ENCODE data around the gene NR2E1.

Gene NR2E1

GRCh38 chr6:108171918-108172516, 6.2 kb downstream of the NR2E1 start:
- Histone ChIP-seq H3K27ac (no peak overlapping the region), H3K9me3 (ENCODE audit: low read depth, low read length) (no peaks in the 10 kb centered on the region), H3K36me3 (ENCODE audit: insufficient read depth, low read length) (no peaks in the 10 kb centered on the region), H3K9ac (ENCODE audit: insufficient read length) (no peak overlapping the region), H3K4me3 (no peak overlapping the region)
- DNase-seq (ENCODE audit: low read depth, low spot score): no peak
- no peak for TF ChIP-seq EZH2 (IDR thresholded peaks at IDR 0.05)

- TF ChIP-seq POLR2AphosphoS5 (IDR thresholded peaks at IDR 0.05; ENCODE audit: borderline replicate concordance, low read depth, low read length) (no peak), FOXP2 (optimal IDR thresholded peaks at IDR 0.05; ENCODE audit: control extremely low read depth, extremely low read length, insufficient read depth) (no peak), EZH2 (IDR thresholded peaks at IDR 0.05) (no peak)
- DNase-seq (ENCODE audit: low read depth, low spot score): no peak
- H3K27ac ChIP-seq: no peak overlapping the region
- H3K4me3 ChIP-seq: no peak overlapping the region
- no peaks in the 10 kb centered on the region for H3K9me3 ChIP-seq (ENCODE audit: low read depth, low read length)
- H3K36me3 ChIP-seq (ENCODE audit: insufficient read depth, low read length): no peaks in the 10 kb centered on the region
- H3K9ac ChIP-seq (ENCODE audit: insufficient read length): no peak overlapping the region
Observed at GRCh38 chr6:108174371-108175175, 8.8 kb downstream of the NR2E1 start.

- Histone ChIP-seq H3K9me3 (ENCODE audit: low read depth, low read length) (no peaks in the 10 kb centered on the region), H3K9ac (ENCODE audit: insufficient read length) (no peak overlapping the region), H3K27ac (no peak overlapping the region), H3K4me3 (no peak overlapping the region), H3K36me3 (ENCODE audit: insufficient read depth, low read length) (no peaks in the 10 kb centered on the region)
- TF ChIP-seq POLR2AphosphoS5 (IDR thresholded peaks at IDR 0.05; ENCODE audit: borderline replicate concordance, low read depth, low read length): no peak
- no peak for TF ChIP-seq FOXP2 (optimal IDR thresholded peaks at IDR 0.05; ENCODE audit: control extremely low read depth, extremely low read length, insufficient read depth)
- TF ChIP-seq EZH2 (IDR thresholded peaks at IDR 0.05): no peak
- DNase-seq (ENCODE audit: low read depth, low spot score): no peak
Observed at GRCh38 chr6:108175176-108175591, 9.4 kb downstream of the NR2E1 start.

GRCh38 chr6:108175592-108176279, 9.9 kb downstream of the NR2E1 start:
- TF ChIP-seq POLR2AphosphoS5 (IDR thresholded peaks at IDR 0.05; ENCODE audit: borderline replicate concordance, low read depth, low read length) (no peak), FOXP2 (optimal IDR thresholded peaks at IDR 0.05; ENCODE audit: control extremely low read depth, extremely low read length, insufficient read depth) (no peak), EZH2 (IDR thresholded peaks at IDR 0.05) (no peak)
- Histone ChIP-seq H3K27ac (no peak overlapping the region), H3K4me3 (no peak overlapping the region), H3K9ac (ENCODE audit: insufficient read length) (no peak overlapping the region), H3K36me3 (ENCODE audit: insufficient read depth, low read length) (no peaks in the 10 kb centered on the region), H3K9me3 (ENCODE audit: low read depth, low read length) (no peaks in the 10 kb centered on the region)
- no peak for DNase-seq (ENCODE audit: low read depth, low spot score)

GRCh38 chr6:108176281-108177089, 10.7 kb downstream of the NR2E1 start:
- Histone ChIP-seq H3K9ac (ENCODE audit: insufficient read length) (no peak overlapping the region), H3K9me3 (ENCODE audit: low read depth, low read length) (no peaks in the 10 kb centered on the region), H3K27ac (no peak overlapping the region), H3K36me3 (ENCODE audit: insufficient read depth, low read length) (no peaks in the 10 kb centered on the region), H3K4me3 (no peak overlapping the region)
- no peak for DNase-seq (ENCODE audit: low read depth, low spot score)
- TF ChIP-seq POLR2AphosphoS5 (IDR thresholded peaks at IDR 0.05; ENCODE audit: borderline replicate concordance, low read depth, low read length) (no peak), EZH2 (IDR thresholded peaks at IDR 0.05) (no peak), FOXP2 (optimal IDR thresholded peaks at IDR 0.05; ENCODE audit: control extremely low read depth, extremely low read length, insufficient read depth) (no peak)

- Histone ChIP-seq H3K9ac (ENCODE audit: insufficient read length) (no peak overlapping the region), H3K27ac (no peak overlapping the region), H3K4me3 (no peak overlapping the region), H3K36me3 (ENCODE audit: insufficient read depth, low read length) (no peaks in the 10 kb centered on the region), H3K9me3 (ENCODE audit: low read depth, low read length) (no peaks in the 10 kb centered on the region)
- no peak for TF ChIP-seq FOXP2 (optimal IDR thresholded peaks at IDR 0.05; ENCODE audit: control extremely low read depth, extremely low read length, insufficient read depth)
- TF ChIP-seq POLR2AphosphoS5 (IDR thresholded peaks at IDR 0.05; ENCODE audit: borderline replicate concordance, low read depth, low read length): no peak
- TF ChIP-seq EZH2 (IDR thresholded peaks at IDR 0.05): no peak
- no peak for DNase-seq (ENCODE audit: low read depth, low spot score)
Observed at GRCh38 chr6:108179741-108180140, 13.9 kb downstream of the NR2E1 start.

GRCh38 chr6:108180266-108180665, 14.4 kb downstream of the NR2E1 start:
- Histone ChIP-seq H3K27ac (no peak overlapping the region), H3K9ac (ENCODE audit: insufficient read length) (no peak overlapping the region), H3K4me3 (no peak overlapping the region), H3K9me3 (ENCODE audit: low read depth, low read length) (no peaks in the 10 kb centered on the region), H3K36me3 (ENCODE audit: insufficient read depth, low read length) (no peaks in the 10 kb centered on the region)
- no peak for DNase-seq (ENCODE audit: low read depth, low spot score)
- no peak for TF ChIP-seq EZH2 (IDR thresholded peaks at IDR 0.05)
- no peak for TF ChIP-seq FOXP2 (optimal IDR thresholded peaks at IDR 0.05; ENCODE audit: control extremely low read depth, extremely low read length, insufficient read depth)
- no peak for TF ChIP-seq POLR2AphosphoS5 (IDR thresholded peaks at IDR 0.05; ENCODE audit: borderline replicate concordance, low read depth, low read length)

- H3K9ac ChIP-seq (ENCODE audit: insufficient read length): no peak overlapping the region
- no peak overlapping the region for H3K27ac ChIP-seq
- H3K36me3 ChIP-seq (ENCODE audit: insufficient read depth, low read length): no peaks in the 10 kb centered on the region
- H3K9me3 ChIP-seq (ENCODE audit: low read depth, low read length): no peaks in the 10 kb centered on the region
- no peak for DNase-seq (ENCODE audit: low read depth, low spot score)
- no peak for TF ChIP-seq EZH2 (IDR thresholded peaks at IDR 0.05)
- no peak for TF ChIP-seq FOXP2 (optimal IDR thresholded peaks at IDR 0.05; ENCODE audit: control extremely low read depth, extremely low read length, insufficient read depth)
- no peak for TF ChIP-seq POLR2AphosphoS5 (IDR thresholded peaks at IDR 0.05; ENCODE audit: borderline replicate concordance, low read depth, low read length)
- no peak overlapping the region for H3K4me3 ChIP-seq
Observed at GRCh38 chr6:108180776-108181175, 15.0 kb downstream of the NR2E1 start.

All from SK-N-MC (cell line).